ENCODE measurements around the gene FSHR.

DNA sequence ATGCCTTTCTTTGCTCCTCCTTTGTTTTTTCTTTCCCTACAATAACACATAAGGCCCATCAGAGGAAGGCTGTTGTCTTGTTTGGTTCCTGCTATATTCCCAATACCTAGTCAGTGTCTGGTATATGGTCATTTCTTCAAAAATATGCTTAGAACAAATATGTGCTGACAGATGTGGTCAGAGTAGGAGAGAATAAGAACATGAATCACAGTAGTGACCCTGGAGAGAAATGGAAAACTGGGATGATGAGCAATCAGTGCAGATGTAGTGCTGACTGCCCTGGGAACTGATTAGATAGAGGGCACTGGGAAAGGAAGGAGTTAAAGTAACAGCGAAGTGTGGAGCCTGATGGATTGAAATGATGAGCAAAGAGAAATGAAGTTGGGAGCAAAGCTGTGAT is 209.4 kb downstream of the FSHR start:
- TF ChIP-seq EZH2 (IDR thresholded peaks at IDR 0.05) (no peak), FOXP2 (optimal IDR thresholded peaks at IDR 0.05; ENCODE audit: control extremely low read depth, extremely low read length, insufficient read depth) (no peak), POLR2AphosphoS5 (IDR thresholded peaks at IDR 0.05; ENCODE audit: borderline replicate concordance, low read depth, low read length) (no peak)

Measured in SK-N-MC (cell line).